Stimulated activated naive CD8-positive, alpha-beta T cell treated with anti-CD3 and anti-CD28 coated beads, Interleukin-15, Interleukin-2, amounts not matched to agents 100 ng/mL and 50 ng/mL, for 24 hours (primary cell): Measurements from ENCODE around the gene RETN.

Experiments used
- H3K27ac Mint-ChIP-seq: one replicate; pipeline ENCODE4 v1.8.0; 2021; ENCODE audit warnings: mild to moderate bottlenecking, mixed read lengths
- H3K27me3 Mint-ChIP-seq: one replicate; pipeline ENCODE4 v1.8.0; 2021; ENCODE audit warnings: mixed read lengths
- H3K36me3 Mint-ChIP-seq: one replicate; pipeline ENCODE4 v1.8.0; 2021; ENCODE audit warnings: low read depth, mixed read lengths
- H3K4me1 Mint-ChIP-seq: one replicate; pipeline ENCODE4 v1.8.0; 2021; ENCODE audit warnings: low read depth, mixed read lengths
- H3K4me3 Mint-ChIP-seq: one replicate; pipeline ENCODE4 v1.8.0; 2021; ENCODE audit warnings: mild to moderate bottlenecking, mixed read lengths
- H3K9me3 Mint-ChIP-seq: one replicate; pipeline ENCODE4 v1.8.0; 2021; ENCODE audit warnings: mixed read lengths

RETN gene

GRCh38 chr19:7681340-7682174, 12.7 kb downstream of the RETN start:
- Mint-ChIP-seq H3K36me3 (peaks cover 12% of the 10 kb centered on the region), H3K27ac (peak overlapping the region; percentile 90), H3K27me3 (peaks cover 15% of the 10 kb centered on the region), H3K4me3 (peak overlapping the region; percentile 87), H3K4me1 (peaks cover 58% of the 10 kb centered on the region), H3K9me3 (no peaks in the 10 kb centered on the region)

- Mint-ChIP-seq H3K27ac (peak overlapping the region; percentile 90), H3K4me3 (peak overlapping the region; percentile 87), H3K9me3 (no peaks in the 10 kb centered on the region), H3K36me3 (peaks cover 12% of the 10 kb centered on the region), H3K27me3 (peaks cover 9% of the 10 kb centered on the region), H3K4me1 (peaks cover 50% of the 10 kb centered on the region)
These were observed 13.5 kb downstream of the RETN start for GRCh38 chr19:7682175-7682855.

- Mint-ChIP-seq H3K4me1 (peaks cover 21% of the 10 kb centered on the region), H3K36me3 (peaks cover 12% of the 10 kb centered on the region), H3K27ac (peak overlapping the region; percentile 23), H3K27me3 (no peaks in the 10 kb centered on the region), H3K4me3 (no peak overlapping the region), H3K9me3 (no peaks in the 10 kb centered on the region)
These were observed 16.9 kb downstream of the RETN start for GRCh38 chr19:7685546-7686445.

GRCh38 chr19:7687177-7687576, 18.3 kb downstream of the RETN start:
- H3K4me1 Mint-ChIP-seq: peaks cover 16% of the 10 kb centered on the region
- no peaks in the 10 kb centered on the region for H3K27me3 Mint-ChIP-seq
- no peaks in the 10 kb centered on the region for H3K9me3 Mint-ChIP-seq
- no peak overlapping the region for H3K4me3 Mint-ChIP-seq
- H3K36me3 Mint-ChIP-seq: peaks cover 12% of the 10 kb centered on the region
- no peak overlapping the region for H3K27ac Mint-ChIP-seq

- H3K36me3 Mint-ChIP-seq: peaks cover 5% of the 10 kb centered on the region
These were observed 20.3 kb downstream of the RETN start for GRCh38 chr19:7689165-7689564.

GRCh38 chr19:7690779-7691258, 22.0 kb downstream of the RETN start:
- H3K4me1 Mint-ChIP-seq: peaks cover 3% of the 10 kb centered on the region
- no peak overlapping the region for H3K4me3 Mint-ChIP-seq
- H3K9me3 Mint-ChIP-seq: no peaks in the 10 kb centered on the region
- H3K27ac Mint-ChIP-seq: no peak overlapping the region
- H3K27me3 Mint-ChIP-seq: no peaks in the 10 kb centered on the region
- H3K36me3 Mint-ChIP-seq: no peaks in the 10 kb centered on the region

More at GRCh38 chr19:7689165-7689564, 20.3 kb downstream of the RETN start:
- Mint-ChIP-seq H3K9me3 (no peaks in the 10 kb centered on the region), H3K27me3 (no peaks in the 10 kb centered on the region), H3K27ac (no peak overlapping the region), H3K4me1 (peaks cover 6% of the 10 kb centered on the region), H3K4me3 (no peak overlapping the region)

GRCh38 chr19:7691497-7691896, 22.6 kb downstream of the RETN start:
- H3K4me1 Mint-ChIP-seq: peaks cover 4% of the 10 kb centered on the region

GRCh38 chr19:7692417-7693088, 23.7 kb downstream of the RETN start:
- Mint-ChIP-seq H3K36me3 (no peaks in the 10 kb centered on the region), H3K9me3 (no peaks in the 10 kb centered on the region), H3K27me3 (peaks cover 3% of the 10 kb centered on the region), H3K27ac (no peak overlapping the region), H3K4me1 (peaks cover 6% of the 10 kb centered on the region), H3K4me3 (no peak overlapping the region)

More at GRCh38 chr19:7691497-7691896, 22.6 kb downstream of the RETN start:
- peaks cover under 1% of the 10 kb centered on the region for H3K27me3 Mint-ChIP-seq
- H3K9me3 Mint-ChIP-seq: no peaks in the 10 kb centered on the region
- no peak overlapping the region for H3K27ac Mint-ChIP-seq
- H3K4me3 Mint-ChIP-seq: no peak overlapping the region
- no peaks in the 10 kb centered on the region for H3K36me3 Mint-ChIP-seq

GRCh38 chr19:7694499-7694898, 25.6 kb downstream of the RETN start:
- H3K36me3 Mint-ChIP-seq: no peaks in the 10 kb centered on the region
- no peak overlapping the region for H3K27ac Mint-ChIP-seq
- peaks cover 3% of the 10 kb centered on the region for H3K27me3 Mint-ChIP-seq
- peaks cover 19% of the 10 kb centered on the region for H3K4me1 Mint-ChIP-seq
- no peaks in the 10 kb centered on the region for H3K9me3 Mint-ChIP-seq
- H3K4me3 Mint-ChIP-seq: no peak overlapping the region

- Mint-ChIP-seq H3K4me3 (peak overlapping the region; percentile 77), H3K9me3 (no peaks in the 10 kb centered on the region), H3K36me3 (no peaks in the 10 kb centered on the region), H3K4me1 (peaks cover 32% of the 10 kb centered on the region), H3K27ac (no peak overlapping the region), H3K27me3 (peaks cover 3% of the 10 kb centered on the region)
These were observed 29.0 kb downstream of the RETN start for GRCh38 chr19:7697721-7698287.

- no peaks in the 10 kb centered on the region for H3K36me3 Mint-ChIP-seq
- peaks cover 39% of the 10 kb centered on the region for H3K4me1 Mint-ChIP-seq
- peaks cover 3% of the 10 kb centered on the region for H3K27me3 Mint-ChIP-seq
- H3K27ac Mint-ChIP-seq: peak overlapping the region; percentile 89
- no peaks in the 10 kb centered on the region for H3K9me3 Mint-ChIP-seq
- peak overlapping the region; percentile 77 for H3K4me3 Mint-ChIP-seq
These were observed 29.7 kb downstream of the RETN start for GRCh38 chr19:7698583-7698982.

GRCh38 chr19:7699003-7699402, 30.2 kb downstream of the RETN start:
- Mint-ChIP-seq H3K27me3 (peaks cover 3% of the 10 kb centered on the region), H3K27ac (peak overlapping the region; percentile 89), H3K9me3 (no peaks in the 10 kb centered on the region), H3K4me3 (peak overlapping the region; percentile 77), H3K36me3 (no peaks in the 10 kb centered on the region), H3K4me1 (peaks cover 43% of the 10 kb centered on the region)

GRCh38 chr19:7699417-7700401, 30.9 kb downstream of the RETN start:
- peak overlapping the region; percentile 89 for H3K27ac Mint-ChIP-seq
- peak overlapping the region; percentile 77 for H3K4me3 Mint-ChIP-seq
- H3K4me1 Mint-ChIP-seq: peaks cover 48% of the 10 kb centered on the region

More at GRCh38 chr19:7699417-7700401, 30.9 kb downstream of the RETN start:
- no peaks in the 10 kb centered on the region for H3K9me3 Mint-ChIP-seq
- H3K36me3 Mint-ChIP-seq: no peaks in the 10 kb centered on the region
- H3K27me3 Mint-ChIP-seq: peaks cover 3% of the 10 kb centered on the region
